B cell (primary cell): ENCODE results near the gene TMEM119. TPM values are rescaled to one million over a fixed set of nuclear protein-coding genes. Genes with fewer than 3 reads are reported as not detected.

Source experiments
- ATAC-seq: fragments of 200-7000 bp; cut with Tn5 transposase; one replicate; pipeline ENCODE4 v1.10.0; 2021; ENCODE audit warnings: low read depth, mild to moderate bottlenecking, moderate number of reproducible peaks, moderate library complexity
- CTCF ChIA-PET: fragments of 350-600 bp; sonication (Branson Sonifier 250); formaldehyde crosslinking; loops from one replicate; lab custom pipeline; 2021; ENCODE audit warnings: antibody characterized with exemption, inconsistent platforms; lab: Charles Lee
- POLR2A ChIA-PET: fragments of 350-600 bp; sonication (Branson Sonifier 250); formaldehyde crosslinking; loops from one replicate; lab custom pipeline; 2021; ENCODE audit warnings: antibody characterized with exemption; lab: Charles Lee
- DNase-seq: peaks from one replicate; pipeline ENCODE4 v3.0.0; 2013
- H2AFZ ChIP-seq: 2 replicates; pipeline ENCODE4 v1.6.1; 2012; ENCODE audit warnings: mild to moderate bottlenecking, low read depth, low read length; ENCODE audit not compliant: insufficient read depth, poor library complexity, severe bottlenecking
- H3K27ac ChIP-seq, 2 donors: 1 replicate in 1 of 2; 2 replicates in 1 of 2; pipeline ENCODE4 v1.5.1; 2012 to 2013; ENCODE audit warnings: low read length in 2 of 2, mild to moderate bottlenecking in 2 of 2, moderate library complexity in 1 of 2
- H3K27me3 ChIP-seq, 4 experiments: fragments of 200-600 bp in 1 of 4; sonication (generic) in 1 of 4; replicated peaks in 1 of 4; 1 replicate in 2 of 4; 2 replicates in 2 of 4; pipeline versions ENCODE4 v1.6.1 to v1.7.0; 2013 to 2016; ENCODE audit warnings: low read length in 3 of 4, mild to moderate bottlenecking in 2 of 4, mixed read lengths in 1 of 4, moderate library complexity in 1 of 4; ENCODE audit not compliant: insufficient read depth in 4 of 4, control insufficient read depth in 3 of 4; ENCODE audit errors: control extremely low read depth in 1 of 4
- H3K36me3 ChIP-seq, 2 experiments: replicated peaks in 1 of 2; 1 replicate in 1 of 2; 2 replicates in 1 of 2; pipeline versions ENCODE4 v1.6.1 to v1.7.1; 2013; ENCODE audit warnings: low read length in 1 of 2; ENCODE audit not compliant: insufficient read depth in 2 of 2, control insufficient read depth in 1 of 2; ENCODE audit errors: control extremely low read depth in 1 of 2, extremely low read depth in 1 of 2
- H3K4me1 ChIP-seq, 2 donors: fragments of 200-600 bp in 1 of 2; sonication (generic) in 1 of 2; 1 replicate in 1 of 2; 2 replicates in 1 of 2; pipeline versions ENCODE4 v1.5.1 to v1.6.1; 2013 to 2017; ENCODE audit warnings: low read length in 2 of 2; ENCODE audit not compliant: control insufficient read depth in 2 of 2, insufficient read depth in 2 of 2
- H3K4me2 ChIP-seq: replicated peaks from 2 replicates; pipeline ENCODE3; 2012; ENCODE audit warnings: mild to moderate bottlenecking, low read depth, low read length; ENCODE audit not compliant: poor library complexity, severe bottlenecking
- H3K4me3 ChIP-seq, 5 experiments: fragments of 200-600 bp in 1 of 5; sonication (generic) in 1 of 5; 1 replicate in 3 of 5; 2 replicates in 2 of 5; pipeline versions ENCODE4 v1.5.1 to v1.7.0; 2011 to 2016; ENCODE audit warnings: low read length in 4 of 5, mild to moderate bottlenecking in 4 of 5, low read depth in 2 of 5, control low read depth in 1 of 5, moderate library complexity in 1 of 5; ENCODE audit not compliant: insufficient read depth in 1 of 5; ENCODE audit errors: control extremely low read depth in 1 of 5, extremely low read depth in 1 of 5
- H3K79me2 ChIP-seq: fragments of 200-600 bp; sonication (generic); one replicate; pipeline ENCODE4 v1.6.0; 2016; ENCODE audit warnings: low read length; ENCODE audit not compliant: control insufficient read depth, insufficient read depth
- H3K9ac ChIP-seq: fragments of 200-600 bp; sonication (generic); 2 replicates; pipeline ENCODE4 v1.6.1; 2017; ENCODE audit warnings: mild to moderate bottlenecking, low read length, moderate library complexity
- H3K9me3 ChIP-seq, 3 donors: one replicate each; pipeline versions ENCODE4 v1.6.1 to v1.7.1; 2013; ENCODE audit warnings: low read length in 2 of 3; ENCODE audit not compliant: control insufficient read depth in 2 of 3, insufficient read depth in 1 of 3; ENCODE audit errors: control extremely low read depth in 1 of 3
- H4K20me1 ChIP-seq: 2 replicates; pipeline ENCODE4 v1.6.0; 2012; ENCODE audit warnings: mild to moderate bottlenecking, low read length; ENCODE audit not compliant: insufficient read depth, control insufficient read depth, poor library complexity, severe bottlenecking
- H3K27ac Mint-ChIP-seq: one replicate; pipeline ENCODE4 v1.8.0; 2021; ENCODE audit warnings: mixed read lengths
- H3K27me3 Mint-ChIP-seq: one replicate; pipeline ENCODE4 v1.8.0; 2021; ENCODE audit warnings: mixed read lengths
- H3K4me1 Mint-ChIP-seq: one replicate; pipeline ENCODE4 v1.8.0; 2021; ENCODE audit warnings: mixed read lengths
- H3K4me3 Mint-ChIP-seq: one replicate; pipeline ENCODE4 v1.8.0; 2021; ENCODE audit warnings: mixed read lengths
- H3K9me3 Mint-ChIP-seq: one replicate; pipeline ENCODE4 v1.8.0; 2022; ENCODE audit warnings: mixed read lengths; ENCODE audit not compliant: insufficient read depth
- EZH2 ChIP-seq: IDR thresholded peaks from 2 replicates; pipeline ENCODE4 v1.6.1; 2012; ENCODE audit warnings: borderline replicate concordance, low read depth, mild to moderate bottlenecking, moderate library complexity, low read length; ENCODE audit not compliant: insufficient read depth, poor library complexity, severe bottlenecking
- WGBS: methylation state at CpG from one replicate; pipeline ENCODE4 v1.1.5; 2013; ENCODE audit warnings: missing lambda C conversion rate; ENCODE audit not compliant: insufficient coverage; 5-methylcytosine and 5-hydroxymethylcytosine counted together
- intact Hi-C: fragments of 100-400 bp; cut with micrococcal nuclease; formaldehyde crosslinking; loops from one replicate; pipeline ENCODE4 v1.10.0; 2022
- polyA minus RNA-seq: library from RNA; depleted of rRNA, polyadenylated mRNA; stranded (reverse); fragments of >200 nt; gene quantifications from 2 replicates; pipeline ENCODE4 v1.2.3, GENCODE V29; 2012
- polyA plus RNA-seq: library from polyadenylated mRNA; depleted of rRNA; stranded (reverse); fragments of >200 nt; gene quantifications from 2 replicates; pipeline ENCODE4 v1.2.3, GENCODE V29; 2012
- total RNA-seq, 2 donors: library from RNA; stranded (reverse); fragments of 120-200 nt in 1 of 2; gene quantifications; 1 replicate in 1 of 2; 2 replicates in 1 of 2; pipeline versions ENCODE4 v1.2.3 to v1.2.4, GENCODE V29; 2013 to 2022
- TF ChIP-seq, protein P1 (sequence below): fragments of 200-600 bp; IDR thresholded peaks from one replicate; pipeline ENCODE4 v1.8.0; 2022; ENCODE audit warnings: antibody characterized with exemption, mild to moderate bottlenecking

The TMEM119 gene
- 0.25 TPM in 1 of 2 replicates, not detected in the other for total RNA-seq
- total RNA-seq (2013), result 0.49 TPM
- not detected in 2 replicates for polyA plus RNA-seq
- not detected in 2 replicates for polyA minus RNA-seq

- 72% methylated on average over 15 of the region's 27 CpGs for WGBS
- intact Hi-C loops, result no loop called here
- H3K36me3 ChIP-seq, result no peaks in the 10 kb centered on the region
- H3K9ac ChIP-seq, result no peak within 1 kb of the TSS
- Mint-ChIP-seq H3K9me3 (no peaks in the 10 kb centered on the region), H3K4me1 (no peaks in the 10 kb centered on the region), H3K27me3 (no peaks in the 10 kb centered on the region), H3K4me3 (no peak within 1 kb of the TSS), H3K27ac (no peak within 1 kb of the TSS)
- no peaks in the 10 kb centered on the region for H3K27me3 ChIP-seq
- no peak within 1 kb of the TSS for H3K4me2 ChIP-seq
- POLR2A ChIA-PET, result interaction anchor here (0.6 to 0.7 kb wide), 2 partner anchors 9 to 42 kb away, joined by 4 to 6 read pairs; no protein-coding TSS in a partner anchor
- no peak for DNase-seq
- ATAC-seq, result no peak
- H2AFZ ChIP-seq, result no peak within 1 kb of the TSS
- no peak within 1 kb of the TSS for H3K4me3 ChIP-seq
- TF ChIP-seq, protein P1, sequence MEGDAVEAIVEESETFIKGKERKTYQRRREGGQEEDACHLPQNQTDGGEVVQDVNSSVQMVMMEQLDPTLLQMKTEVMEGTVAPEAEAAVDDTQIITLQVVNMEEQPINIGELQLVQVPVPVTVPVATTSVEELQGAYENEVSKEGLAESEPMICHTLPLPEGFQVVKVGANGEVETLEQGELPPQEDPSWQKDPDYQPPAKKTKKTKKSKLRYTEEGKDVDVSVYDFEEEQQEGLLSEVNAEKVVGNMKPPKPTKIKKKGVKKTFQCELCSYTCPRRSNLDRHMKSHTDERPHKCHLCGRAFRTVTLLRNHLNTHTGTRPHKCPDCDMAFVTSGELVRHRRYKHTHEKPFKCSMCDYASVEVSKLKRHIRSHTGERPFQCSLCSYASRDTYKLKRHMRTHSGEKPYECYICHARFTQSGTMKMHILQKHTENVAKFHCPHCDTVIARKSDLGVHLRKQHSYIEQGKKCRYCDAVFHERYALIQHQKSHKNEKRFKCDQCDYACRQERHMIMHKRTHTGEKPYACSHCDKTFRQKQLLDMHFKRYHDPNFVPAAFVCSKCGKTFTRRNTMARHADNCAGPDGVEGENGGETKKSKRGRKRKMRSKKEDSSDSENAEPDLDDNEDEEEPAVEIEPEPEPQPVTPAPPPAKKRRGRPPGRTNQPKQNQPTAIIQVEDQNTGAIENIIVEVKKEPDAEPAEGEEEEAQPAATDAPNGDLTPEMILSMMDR, result no peak
- no peak for TF ChIP-seq EZH2
- no peaks in the 10 kb centered on the region for H3K9me3 ChIP-seq
- H3K27ac ChIP-seq, result no peak within 1 kb of the TSS
- H3K79me2 ChIP-seq, result no peaks in the 10 kb centered on the region
- H4K20me1 ChIP-seq, result no peaks in the 10 kb centered on the region
- CTCF ChIA-PET, result interaction anchor here (1.5 kb wide), 1 partner anchor 20 kb away, joined by 5 read pairs; no protein-coding TSS in a partner anchor
- H3K4me1 ChIP-seq, result no peaks in the 10 kb centered on the region
Measured at GRCh38 chr12:108597559-108598471, at the start of gene TMEM119. Gene TMEM119, minus strand, starts transcription at chr12:108598084. Its CDS starts 5,701 bp downstream, at chr12:108592383.
